Endometrium (tissue), 2 donors: ENCODE data around the gene SDF2L1.
"Not testable (repeated sequence)": the region's sequence is repeated elsewhere in the genome, so short reads cannot be mapped to it uniquely, and the experiment has no call there.

ENCODE experiments used
- FAIRE-seq: peaks from 2 replicates; lab custom pipeline; 2012; peaks lifted over from hg19 to GRCh38; lab: Jason Lieb, UNC
- donor health status: control.
- donor health status: control.

The SDF2L1 gene

GRCh38 chr22:21688341-21688705, 46.2 kb downstream of the SDF2L1 start:
- FAIRE-seq, result no peak

- FAIRE-seq, result no peak
Measured at GRCh38 chr22:21688706-21689381, 46.7 kb downstream of the SDF2L1 start.

GRCh38 chr22:21690401-21690801, 48.3 kb downstream of the SDF2L1 start:
- no peak for FAIRE-seq

GRCh38 chr22:21691816-21692215, 49.7 kb downstream of the SDF2L1 start:
- FAIRE-seq, result no peak

- not testable (repeated sequence) for FAIRE-seq
Measured at GRCh38 chr22:21692856-21693255, 50.8 kb downstream of the SDF2L1 start.

- no peak for FAIRE-seq
Measured at GRCh38 chr22:21693333-21693998, 51.4 kb downstream of the SDF2L1 start.
